ELF-1 (cell line): ENCODE results near the gene PRDM15.
A peak's percentile ranks its signal among the peaks of the same experiment; 100 is the strongest.
"Not testable (repeated sequence)": the region's sequence is repeated elsewhere in the genome, so short reads cannot be mapped to it uniquely, and the experiment has no call there.

Experiments used
- DNase-seq: peaks from one replicate; pipeline ENCODE4 v3.0.0-alpha.2; 2016; ENCODE audit warnings: low read depth, low spot score

The PRDM15 gene

GRCh38 chr21:41808846-41809245 lies 70.3 kb downstream of the PRDM15 start:
- DNase-seq = no peak

- no peak for DNase-seq
Observed at GRCh38 chr21:41808094-41808493, 71.0 kb downstream of the PRDM15 start.

GRCh38 chr21:41806773-41807172 lies 72.4 kb downstream of the PRDM15 start:
- DNase-seq = no peak

DNA sequence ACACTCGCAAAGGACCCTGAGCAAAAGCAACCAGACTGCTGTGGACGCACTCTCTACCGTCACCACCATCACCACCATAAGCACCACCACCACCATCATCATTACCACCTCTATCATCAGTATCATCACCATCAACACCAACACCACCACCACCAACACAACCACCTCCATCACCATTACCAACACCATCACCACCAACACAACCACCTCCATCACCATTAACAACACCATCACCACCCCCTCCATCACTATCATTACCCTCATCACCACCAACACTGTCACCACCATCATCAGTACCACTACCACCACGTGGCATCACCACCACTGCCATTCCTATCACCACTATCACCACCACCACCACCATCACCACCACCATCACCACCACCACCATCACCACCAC lies 73.5 kb downstream of the PRDM15 start:
- no peak for DNase-seq

DNA sequence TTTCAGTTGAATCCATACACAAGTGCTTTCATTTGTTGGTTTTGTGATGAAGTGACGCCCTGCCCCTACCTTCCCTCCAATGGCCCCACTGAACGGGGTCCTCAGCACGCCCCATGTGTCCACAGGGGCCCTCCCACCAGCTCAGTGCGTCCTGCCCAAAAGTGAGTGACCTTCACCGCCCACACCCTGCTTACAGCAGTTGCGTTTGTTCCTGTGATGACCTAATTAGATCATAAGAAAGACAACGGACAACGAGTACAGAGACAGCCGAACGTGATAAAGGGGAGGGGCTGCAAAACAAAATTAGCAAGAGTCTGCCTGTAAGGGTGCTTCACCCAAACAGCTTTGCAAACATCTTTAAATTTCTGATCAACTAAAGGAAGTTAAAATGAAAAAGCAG lies 74.1 kb downstream of the PRDM15 start:
- DNase-seq = no peak

DNA sequence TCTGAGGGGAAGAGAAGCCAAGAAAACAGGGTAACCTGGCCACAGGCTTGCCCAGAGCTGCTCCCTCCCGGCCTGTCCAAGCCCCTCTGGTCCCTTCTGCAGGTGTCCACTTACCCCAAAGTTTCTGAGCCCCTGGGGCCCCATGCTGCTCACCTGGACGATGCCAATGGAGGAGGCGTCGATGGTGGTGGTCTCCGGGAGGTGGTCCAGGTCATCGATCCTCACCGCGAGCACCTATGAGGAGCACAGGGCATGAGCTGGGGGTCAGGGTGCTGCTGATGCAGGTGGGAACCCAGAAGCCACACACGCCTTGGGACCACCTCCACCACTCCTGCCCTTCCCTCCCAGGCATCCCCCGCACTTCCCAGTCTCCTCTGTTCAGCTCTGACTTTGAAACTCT lies 74.8 kb downstream of the PRDM15 start:
- no peak for DNase-seq

DNA sequence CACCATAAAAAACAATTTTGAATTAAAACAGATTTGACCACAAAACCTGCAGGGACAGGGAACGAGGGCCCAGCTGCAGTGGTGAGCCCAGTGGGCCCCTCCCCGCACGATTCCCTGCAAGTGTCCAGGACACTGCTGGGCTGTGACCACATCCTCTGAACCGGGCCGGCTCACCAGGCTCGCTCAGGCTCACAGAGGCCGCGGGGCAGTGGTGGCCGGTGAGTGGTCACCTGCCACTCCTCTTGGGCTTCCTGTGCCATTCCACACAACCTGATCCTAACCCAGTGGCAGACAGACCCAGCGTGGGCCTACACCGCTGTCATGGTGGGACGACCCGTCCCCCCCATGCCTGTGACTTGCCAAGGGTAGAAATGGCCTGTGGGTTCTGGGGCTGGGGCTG lies 75.8 kb downstream of the PRDM15 start:
- no peak for DNase-seq

DNA sequence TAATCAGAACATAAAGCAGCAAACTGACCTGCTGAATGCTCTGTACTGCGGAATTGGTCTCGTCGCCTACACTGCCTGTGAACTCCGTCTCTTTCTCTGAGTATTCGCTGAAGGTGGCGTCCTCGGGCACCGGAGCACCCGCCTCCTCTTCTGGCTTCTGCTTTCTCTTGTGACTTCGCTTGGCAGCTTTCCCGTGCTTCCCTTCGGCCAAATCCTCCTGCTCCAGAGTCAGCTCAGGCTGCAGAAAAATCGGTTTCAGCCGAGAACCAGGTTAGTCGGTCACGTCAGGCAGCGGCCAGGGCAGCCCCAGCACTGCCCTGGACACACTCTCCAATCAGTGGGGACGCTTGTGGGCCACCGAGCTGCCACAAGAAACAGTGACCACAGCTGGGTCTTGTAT lies 76.5 kb downstream of the PRDM15 start:
- DNase-seq = no peak

GRCh38 chr21:41802198-41802584 lies 77.0 kb downstream of the PRDM15 start:
- DNase-seq = no peak

DNA sequence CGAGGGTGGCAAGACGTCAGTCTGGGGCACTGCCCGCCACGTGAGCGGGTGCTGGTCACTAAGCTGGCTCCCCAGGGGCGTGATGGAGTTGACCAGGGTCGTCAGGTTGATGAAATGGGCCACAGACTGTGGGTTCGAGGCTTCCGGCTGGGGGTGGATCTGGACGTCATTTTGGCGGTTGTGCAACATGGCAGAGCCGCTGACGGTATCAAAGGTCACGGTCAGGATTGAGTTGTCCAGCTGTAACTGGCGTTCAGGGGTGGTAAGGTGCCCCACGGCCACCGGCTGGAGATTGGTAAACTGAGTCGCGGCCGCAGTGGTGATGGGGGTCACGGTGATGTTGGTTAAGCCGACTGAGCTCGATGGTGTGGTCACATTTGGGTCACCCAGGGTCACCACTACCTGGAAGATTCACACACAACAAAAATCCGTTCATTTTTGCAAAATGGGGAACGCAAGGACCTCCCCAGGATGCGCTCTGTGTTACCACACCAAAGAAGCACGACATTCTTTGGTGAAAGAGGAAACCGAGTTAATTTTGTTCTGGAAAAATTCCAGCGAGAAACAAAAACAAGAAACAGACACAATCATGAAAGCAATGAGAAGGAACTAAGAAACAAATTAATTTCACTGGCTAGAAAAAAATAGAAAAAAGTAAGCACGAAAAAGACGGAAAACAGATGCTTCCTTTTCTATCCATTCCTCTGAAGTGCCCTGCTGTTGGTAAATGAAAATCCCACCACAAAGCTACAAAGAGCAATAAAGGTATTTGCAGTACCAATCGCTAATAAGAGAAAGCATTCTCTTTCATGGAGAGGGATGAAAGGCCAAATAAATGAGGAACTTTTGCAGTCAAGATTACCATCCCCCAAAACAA lies 77.6 kb downstream of the PRDM15 start:
- DNase-seq = no peak

GRCh38 chr21:41800425-41801320 lies 78.5 kb downstream of the PRDM15 start:
- no peak for DNase-seq

- no peak for DNase-seq
Observed at GRCh38 chr21:41799763-41800162, 79.4 kb downstream of the PRDM15 start.

DNA sequence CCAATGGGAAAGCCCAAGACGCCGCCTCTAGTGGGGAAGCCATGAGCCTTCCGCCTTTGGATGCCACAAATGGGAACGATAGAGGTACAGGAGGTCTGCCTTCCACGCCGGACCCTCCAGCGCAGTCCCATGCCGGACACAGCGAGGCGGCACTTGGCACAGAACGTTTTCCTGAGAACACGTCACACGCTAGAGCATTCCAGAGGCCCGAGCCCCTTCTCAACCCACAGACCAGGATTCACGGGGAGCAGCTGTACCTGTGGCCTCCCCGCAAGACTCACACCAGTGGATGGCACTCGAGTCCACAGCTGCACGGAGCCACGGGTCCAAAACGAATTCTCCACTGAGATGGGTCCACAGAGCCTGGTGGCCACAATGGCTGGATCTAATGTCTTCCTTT lies 80.8 kb downstream of the PRDM15 start:
- no peak for DNase-seq

DNA sequence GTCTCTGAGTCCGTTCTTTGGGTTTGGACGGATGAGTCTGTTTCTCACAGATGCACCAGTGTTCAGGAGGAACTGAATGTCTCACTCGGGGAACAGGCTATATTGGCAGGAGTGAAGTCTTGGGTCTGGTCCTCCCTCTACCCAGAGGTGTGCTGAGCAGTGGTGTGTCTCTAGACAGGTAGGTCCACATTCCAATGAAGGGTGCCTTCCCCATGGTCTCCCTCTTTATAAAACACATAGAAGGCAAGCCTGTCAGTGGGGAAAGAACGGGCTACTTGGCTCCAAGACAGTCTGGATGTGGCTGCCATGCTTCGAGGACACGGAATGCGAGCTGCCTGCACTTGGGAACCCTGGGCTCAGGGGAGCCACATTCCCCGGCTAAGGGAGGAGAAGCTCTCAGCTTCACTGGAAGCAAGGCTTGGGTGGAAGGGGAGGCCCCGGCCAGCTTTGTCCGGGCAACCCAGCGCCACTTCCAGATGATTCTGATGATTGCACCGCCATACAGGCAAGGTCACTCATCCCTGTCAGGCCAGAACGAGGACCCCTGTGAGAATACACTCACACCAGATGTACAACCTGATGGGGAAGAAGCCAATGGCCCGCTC lies 82.6 kb downstream of the PRDM15 start:
- no peak for DNase-seq

- no peak for DNase-seq
Observed at GRCh38 chr21:41795726-41796125, 83.4 kb downstream of the PRDM15 start.

- DNase-seq = no peak
Observed at GRCh38 chr21:41794600-41794999, 84.5 kb downstream of the PRDM15 start.

DNA sequence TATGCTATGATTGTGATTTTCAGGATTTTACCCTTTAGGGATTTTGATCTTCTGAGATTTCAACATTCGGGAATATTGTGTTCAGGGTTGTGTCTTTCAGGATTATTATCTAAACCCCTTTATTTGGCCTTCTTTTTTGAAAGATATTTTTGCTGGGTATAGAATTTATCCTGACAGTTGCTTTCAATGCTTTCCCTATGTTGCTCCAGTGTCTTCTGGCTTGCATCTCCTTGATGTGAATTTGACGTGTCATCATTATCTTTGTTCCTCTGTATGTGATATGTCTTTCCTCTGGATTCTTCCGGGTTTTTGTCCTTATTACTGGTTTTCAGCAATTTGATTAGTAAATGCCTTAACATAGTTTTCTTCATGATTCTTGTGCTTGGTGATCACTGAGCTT lies 86.4 kb downstream of the PRDM15 start:
- DNase-seq = no peak

DNA sequence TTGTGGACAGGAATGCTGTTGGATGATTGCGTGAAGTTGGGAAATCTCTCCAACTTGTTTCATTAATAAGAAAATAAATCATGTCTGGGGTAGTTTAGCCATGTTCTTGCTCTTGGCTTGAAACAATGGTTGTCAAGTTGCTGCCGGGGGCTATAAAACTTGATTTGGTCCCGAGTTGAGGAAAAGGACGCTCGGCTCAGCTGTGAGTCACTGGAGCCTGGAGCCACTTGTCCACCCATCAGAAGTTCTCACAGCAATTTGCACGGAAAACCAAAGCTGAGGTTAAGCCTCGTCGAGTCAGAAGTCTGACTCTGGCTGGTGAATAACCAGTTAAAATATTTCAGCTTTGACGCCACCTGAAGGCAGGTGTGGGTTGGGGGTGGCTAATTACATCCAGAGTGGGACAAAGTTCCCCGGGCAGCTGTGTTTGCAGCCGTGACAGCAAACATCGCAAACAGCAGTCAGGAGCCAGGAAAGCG lies 92.6 kb downstream of the PRDM15 start:
- peak; percentile 62 for DNase-seq

- DNase-seq = not testable (repeated sequence)
Observed at GRCh38 chr21:41785262-41785661, 93.9 kb downstream of the PRDM15 start.

GRCh38 chr21:41784456-41785102 lies 94.6 kb downstream of the PRDM15 start:
- no peak for DNase-seq

- DNase-seq = peak; percentile 92
Observed at GRCh38 chr21:41783476-41784180, 95.5 kb downstream of the PRDM15 start.
